ENCODE results near the gene TRAF2. TPM values are rescaled to one million over a fixed set of nuclear protein-coding genes. Genes with fewer than 3 reads are reported as not detected.

The TRAF2 gene
- total RNA-seq, 6 experiments from 2014 or later = 5.8 to 8.8 (median 7.1) TPM

DNA sequence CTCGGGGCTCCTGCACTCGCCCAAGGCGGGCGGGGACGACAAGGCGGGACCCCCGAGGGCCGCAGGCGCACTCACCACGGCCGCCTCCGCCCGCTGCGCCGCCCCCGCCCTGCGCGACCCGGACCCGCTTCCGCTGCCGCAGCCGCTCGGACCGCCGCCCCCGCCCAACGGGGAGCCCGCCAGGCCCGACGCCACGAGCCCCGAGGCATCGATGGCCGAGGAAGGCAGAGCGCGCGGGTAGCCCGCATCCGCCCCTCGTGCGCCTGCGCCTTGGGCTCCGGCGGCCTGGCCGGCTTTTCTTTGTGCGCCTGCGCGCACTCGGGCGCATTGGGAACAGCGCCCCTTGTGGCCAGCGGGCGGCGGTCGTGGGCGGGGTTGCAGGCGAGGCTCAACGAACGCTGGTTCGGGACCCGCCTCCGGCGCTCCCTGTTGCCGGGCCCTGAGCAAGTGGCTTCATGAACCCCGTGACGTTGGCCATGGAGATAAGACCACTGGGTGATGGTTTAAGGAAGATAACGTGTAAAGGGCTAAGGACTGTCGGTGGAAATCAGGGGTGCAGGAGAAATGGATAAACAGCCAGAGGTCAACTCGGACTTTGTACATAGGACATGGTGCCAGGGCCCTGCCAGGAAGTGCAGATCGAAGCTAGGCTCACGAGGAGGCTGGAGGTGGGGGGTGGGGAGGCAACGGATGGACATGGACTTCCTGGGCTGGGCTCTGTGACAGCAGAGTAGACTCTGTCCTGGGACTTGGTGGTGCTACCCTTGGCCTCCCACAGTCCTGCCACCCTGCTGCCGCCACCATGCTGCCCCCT is 58.4 kb downstream of the TRAF2 start, which contains the start of the genes C8G and FBXW5:
Gene C8G, plus strand, starts transcription at position 725 of the 814 bp plus-strand sequence. Its CDS starts 78 bp downstream, at position 803.
Gene FBXW5, minus strand, starts transcription at position 220 of the 814 bp plus-strand sequence. CDS start 655 bp downstream, outside the sequence.
- TF ChIP-seq, protein P1, sequence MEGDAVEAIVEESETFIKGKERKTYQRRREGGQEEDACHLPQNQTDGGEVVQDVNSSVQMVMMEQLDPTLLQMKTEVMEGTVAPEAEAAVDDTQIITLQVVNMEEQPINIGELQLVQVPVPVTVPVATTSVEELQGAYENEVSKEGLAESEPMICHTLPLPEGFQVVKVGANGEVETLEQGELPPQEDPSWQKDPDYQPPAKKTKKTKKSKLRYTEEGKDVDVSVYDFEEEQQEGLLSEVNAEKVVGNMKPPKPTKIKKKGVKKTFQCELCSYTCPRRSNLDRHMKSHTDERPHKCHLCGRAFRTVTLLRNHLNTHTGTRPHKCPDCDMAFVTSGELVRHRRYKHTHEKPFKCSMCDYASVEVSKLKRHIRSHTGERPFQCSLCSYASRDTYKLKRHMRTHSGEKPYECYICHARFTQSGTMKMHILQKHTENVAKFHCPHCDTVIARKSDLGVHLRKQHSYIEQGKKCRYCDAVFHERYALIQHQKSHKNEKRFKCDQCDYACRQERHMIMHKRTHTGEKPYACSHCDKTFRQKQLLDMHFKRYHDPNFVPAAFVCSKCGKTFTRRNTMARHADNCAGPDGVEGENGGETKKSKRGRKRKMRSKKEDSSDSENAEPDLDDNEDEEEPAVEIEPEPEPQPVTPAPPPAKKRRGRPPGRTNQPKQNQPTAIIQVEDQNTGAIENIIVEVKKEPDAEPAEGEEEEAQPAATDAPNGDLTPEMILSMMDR (IDR thresholded peaks at IDR 0.05) = peak; percentile 99 to 100 (median 99)
- TF ChIP-seq POLR2A (IDR thresholded peaks at IDR 0.05) = peak; percentile 97
- intact Hi-C loops (cut with DNase I) = loop anchor here in 1 of 2 donors (10.0 kb wide), 2 partner anchors 60 to 90 kb away; partner anchors contain the start of genes FUT7 and TRAF2
- DNase-seq (peak; percentile 97 to 98 (median 98)), ATAC-seq (peak; percentile 48 to 67 (median 60))
- Histone ChIP-seq H3K9me3 (no peaks in the 10 kb centered on the region), H3K36me3 (peaks cover 6 to 24% (median 22%) of the 10 kb centered on the region in 4 donors), H3K27ac (peak within 1 kb of the TSS; percentile 88 to 98 (median 93)), H3K4me3 (peak within 1 kb of the TSS; percentile 72 to 94 (median 75)), H3K4me1 (peaks cover 0 to 43% (median 21%) of the 10 kb centered on the region in 4 donors), H3K27me3 (no peaks in the 10 kb centered on the region)
- WGBS (ENCODE audit: insufficient coverage, low coverage, low lambda C conversion rate, missing lambda C conversion rate) = 3% methylated on average over 26 of the region's 74 CpGs

DNA sequence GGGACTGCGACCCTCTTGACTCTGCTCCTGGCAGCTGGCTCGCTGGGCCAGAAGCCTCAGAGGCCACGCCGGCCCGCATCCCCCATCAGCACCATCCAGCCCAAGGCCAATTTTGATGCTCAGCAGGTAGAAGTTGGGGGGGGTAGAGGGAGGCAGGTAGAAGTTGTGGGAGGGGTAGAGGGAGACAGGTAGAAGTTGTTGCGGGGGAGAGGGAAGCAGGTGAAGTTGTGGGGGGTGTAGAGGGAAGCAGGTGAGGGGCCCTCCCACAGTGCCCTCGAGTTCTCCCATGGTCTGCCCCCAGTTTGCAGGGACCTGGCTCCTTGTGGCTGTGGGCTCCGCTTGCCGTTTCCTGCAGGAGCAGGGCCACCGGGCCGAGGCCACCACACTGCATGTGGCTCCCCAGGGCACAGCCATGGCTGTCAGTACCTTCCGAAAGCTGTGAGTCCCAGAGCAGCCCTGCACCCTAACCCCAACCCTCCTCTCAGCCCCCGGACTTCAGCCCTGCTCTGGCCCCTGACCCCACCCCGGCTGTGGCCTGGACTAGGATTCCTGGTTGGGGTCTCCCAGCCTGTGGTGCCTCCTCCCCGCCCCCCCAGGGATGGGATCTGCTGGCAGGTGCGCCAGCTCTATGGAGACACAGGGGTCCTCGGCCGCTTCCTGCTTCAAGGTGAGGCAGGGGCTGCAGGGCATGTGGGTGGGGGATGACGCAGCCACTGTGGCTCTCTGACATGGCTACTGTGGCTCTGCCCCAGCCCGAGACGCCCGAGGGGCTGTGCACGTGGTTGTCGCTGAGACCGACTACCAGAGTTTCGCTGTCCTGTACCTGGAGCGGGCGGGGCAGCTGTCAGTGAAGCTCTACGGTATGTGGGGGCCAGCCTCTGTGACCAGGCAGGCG is 59.3 kb downstream of the TRAF2 start:
- Histone ChIP-seq H3K4me3 (peak overlapping the region; percentile 58 to 94 (median 75)), H3K4me1 (peaks cover 0 to 39% (median 18%) of the 10 kb centered on the region in 4 donors), H3K27me3 (no peaks in the 10 kb centered on the region), H3K9me3 (no peaks in the 10 kb centered on the region), H3K27ac (peak overlapping the region; percentile 86 to 98 (median 89)), H3K36me3 (peaks cover 6 to 21% (median 19%) of the 10 kb centered on the region in 4 donors)
- 24% methylated on average over 4 of the region's 30 CpGs for WGBS (ENCODE audit: insufficient coverage, low coverage, low lambda C conversion rate, missing lambda C conversion rate)
- intact Hi-C loops (cut with DNase I) = loop anchor here in 1 of 2 donors (10.0 kb wide), 2 partner anchors 61 to 89 kb away; partner anchors contain the start of genes FUT7 and TRAF2
- DNase-seq (peak in 2 of 3 donors; percentile 62 to 64), ATAC-seq (no peak)
- TF ChIP-seq, protein P1 (IDR thresholded peaks at IDR 0.05) = no peak
- peak; percentile 18 for TF ChIP-seq POLR2A (IDR thresholded peaks at IDR 0.05)

DNA sequence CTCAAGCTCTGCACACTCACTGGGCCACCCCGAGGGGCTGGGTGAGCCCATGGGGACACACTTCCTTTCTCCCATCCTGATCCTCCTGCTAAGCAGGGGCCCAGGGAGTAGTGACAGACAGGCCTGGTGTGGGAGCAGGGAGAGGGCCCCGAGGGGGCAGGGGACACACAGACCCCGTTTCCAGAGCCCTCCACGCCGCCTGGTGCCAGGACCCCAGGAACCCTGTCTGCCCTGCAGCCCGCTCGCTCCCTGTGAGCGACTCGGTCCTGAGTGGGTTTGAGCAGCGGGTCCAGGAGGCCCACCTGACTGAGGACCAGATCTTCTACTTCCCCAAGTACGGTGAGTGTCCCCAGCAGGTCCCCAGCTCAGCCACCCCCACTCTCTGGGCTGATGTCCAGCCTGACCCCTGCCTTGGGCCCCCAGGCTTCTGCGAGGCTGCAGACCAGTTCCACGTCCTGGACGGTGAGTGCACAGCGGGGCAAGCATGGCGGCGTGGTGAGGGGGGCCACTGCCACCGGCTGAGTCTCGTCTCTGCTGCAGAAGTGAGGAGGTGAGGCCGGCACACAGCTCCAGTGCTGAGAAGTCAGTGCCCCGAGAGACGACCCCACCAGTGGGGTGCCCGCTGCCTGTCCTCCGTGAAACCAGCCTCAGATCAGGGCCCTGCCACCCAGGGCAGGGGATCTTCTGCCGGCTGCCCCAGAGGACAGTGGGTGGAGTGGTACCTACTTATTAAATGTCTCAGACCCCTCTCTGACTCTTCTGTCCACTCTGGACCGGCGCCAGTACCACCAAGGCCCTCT is 60.1 kb downstream of the TRAF2 start:
- TF ChIP-seq, protein P1 (IDR thresholded peaks at IDR 0.05) = no peak
- no peak for TF ChIP-seq POLR2A (IDR thresholded peaks at IDR 0.05)
- WGBS (ENCODE audit: insufficient coverage, low coverage, low lambda C conversion rate, missing lambda C conversion rate) = 8% methylated on average over 2 of the region's 27 CpGs
- ATAC-seq = no peak
- H3K27ac ChIP-seq = peak overlapping the region; percentile 86 to 98 (median 89)
- no peaks in the 10 kb centered on the region for H3K9me3 ChIP-seq
- H3K27me3 ChIP-seq = no peaks in the 10 kb centered on the region
- H3K36me3 ChIP-seq = peaks cover 6 to 13% (median 11%) of the 10 kb centered on the region in 4 donors
- intact Hi-C loops (cut with DNase I) = loop anchor here in 1 of 2 donors (10.0 kb wide), 2 partner anchors 62 to 88 kb away; partner anchors contain the start of genes FUT7 and TRAF2
- peak; percentile 34 to 71 (median 62) for DNase-seq
- H3K4me1 ChIP-seq = peaks cover 0 to 34% (median 15%) of the 10 kb centered on the region in 4 donors
- H3K4me3 ChIP-seq = peak overlapping the region; percentile 58 to 94 (median 75)

Measured in right lobe of liver (tissue), 6 donors.